MCF 10A (cell line): ENCODE results near the gene RFX2. TPM values are rescaled to one million over a fixed set of nuclear protein-coding genes. Genes with fewer than 3 reads are reported as not detected.
A peak's percentile ranks its signal among the peaks of the same experiment; 100 is the strongest.

Source experiments
- BruUV-seq: library from RNA; stranded (reverse); fragments of 400-500 nt; replicated peaks from 2 replicates; lab custom pipeline; 2021; lab: Mats Ljungman, UMichigan
- CTCF ChIA-PET: fragments of 300-600 bp; sonication (Branson Sonifier 250); formaldehyde crosslinking; extraction: SDS; loops from one replicate; lab custom pipeline; 2021; ENCODE audit warnings: antibody characterized with exemption, inconsistent platforms; lab: Yijun Ruan, JAX
- POLR2A ChIA-PET: fragments of 300-600, 350-650 bp; sonication (Branson Sonifier 250); formaldehyde crosslinking; extraction: SDS; loops from one replicate; lab custom pipeline; 2020; ENCODE audit warnings: antibody characterized with exemption, inconsistent platforms; lab: Yijun Ruan, JAX
- DNase-seq: peaks from one replicate; pipeline ENCODE4 v3.0.0-alpha.2; 2018; ENCODE audit not compliant: unreplicated experiment
- H3K27ac Mint-ChIP-seq: one replicate; pipeline ENCODE4 v1.8.0; 2022; ENCODE audit warnings: mild to moderate bottlenecking, low read depth, mixed read lengths; ENCODE audit not compliant: unreplicated experiment
- H3K27me3 Mint-ChIP-seq: one replicate; pipeline ENCODE4 v1.8.0; 2022; ENCODE audit warnings: mixed read lengths; ENCODE audit not compliant: insufficient read depth, unreplicated experiment
- H3K36me3 Mint-ChIP-seq: one replicate; pipeline ENCODE4 v1.8.0; 2022; ENCODE audit warnings: mild to moderate bottlenecking, moderate library complexity, mixed read lengths; ENCODE audit not compliant: insufficient read depth, unreplicated experiment
- H3K4me1 Mint-ChIP-seq: one replicate; pipeline ENCODE4 v1.8.0; 2022; ENCODE audit warnings: mixed read lengths; ENCODE audit not compliant: insufficient read depth, unreplicated experiment
- H3K4me3 Mint-ChIP-seq: one replicate; pipeline ENCODE4 v1.8.0; 2022; ENCODE audit warnings: mild to moderate bottlenecking, moderate library complexity, mixed read lengths; ENCODE audit not compliant: unreplicated experiment
- H3K9me3 Mint-ChIP-seq: one replicate; pipeline ENCODE4 v1.8.0; 2022; ENCODE audit warnings: mixed read lengths; ENCODE audit not compliant: unreplicated experiment
- intact Hi-C: fragments of 100-400 bp; cut with micrococcal nuclease; formaldehyde crosslinking; loops from 2 replicates; pipeline ENCODE4 v1.14.1; 2022
- total RNA-seq: library from RNA; stranded (reverse); gene quantifications from 2 replicates; pipeline ENCODE4 v1.2.3, GENCODE V29; 2022
- TF ChIP-seq, protein P1 (sequence below): fragments of 200-600 bp; IDR thresholded peaks from one replicate; pipeline ENCODE4 v1.8.0; 2022; ENCODE audit warnings: antibody characterized with exemption, mild to moderate bottlenecking; ENCODE audit not compliant: unreplicated experiment

Gene RFX2
- total RNA-seq, 1 experiment from 2014 or later, result 9.9 TPM

DNA sequence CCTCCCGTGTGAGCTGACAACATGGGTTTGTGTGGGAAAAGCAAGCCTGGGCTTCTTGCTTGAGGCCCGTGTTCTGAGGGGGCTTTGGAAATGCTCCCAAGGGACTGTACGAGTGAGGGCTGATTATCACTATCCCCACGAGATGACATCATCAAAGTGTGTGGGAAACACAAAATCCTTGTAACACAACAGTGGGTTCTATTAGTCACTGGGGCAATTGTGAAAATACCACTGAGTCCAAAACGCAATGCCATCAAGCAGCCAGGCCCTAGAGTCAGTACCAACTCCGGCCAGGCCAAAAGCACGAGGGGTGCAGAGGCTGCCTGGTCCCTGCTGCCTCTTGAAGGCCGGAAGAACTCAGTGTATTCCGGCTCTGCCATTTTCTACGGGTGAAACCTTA, 166.7 kb downstream of the RFX2 start:
- ChIA-PET CTCF (interaction anchor here (0.6 kb wide), 1 partner anchor 180 kb away, joined by 3 read pairs; no protein-coding TSS in a partner anchor), POLR2A (interaction anchor here (0.7 kb wide), 1 partner anchor 169 kb away, joined by 3 read pairs; no protein-coding TSS in a partner anchor)
- Mint-ChIP-seq H3K4me1 (no peaks in the 10 kb centered on the region), H3K9me3 (no peaks in the 10 kb centered on the region), H3K4me3 (no peak overlapping the region), H3K27me3 (no peaks in the 10 kb centered on the region), H3K36me3 (peaks cover 24% of the 10 kb centered on the region), H3K27ac (peak overlapping the region; percentile 66)
- TF ChIP-seq, protein P1, sequence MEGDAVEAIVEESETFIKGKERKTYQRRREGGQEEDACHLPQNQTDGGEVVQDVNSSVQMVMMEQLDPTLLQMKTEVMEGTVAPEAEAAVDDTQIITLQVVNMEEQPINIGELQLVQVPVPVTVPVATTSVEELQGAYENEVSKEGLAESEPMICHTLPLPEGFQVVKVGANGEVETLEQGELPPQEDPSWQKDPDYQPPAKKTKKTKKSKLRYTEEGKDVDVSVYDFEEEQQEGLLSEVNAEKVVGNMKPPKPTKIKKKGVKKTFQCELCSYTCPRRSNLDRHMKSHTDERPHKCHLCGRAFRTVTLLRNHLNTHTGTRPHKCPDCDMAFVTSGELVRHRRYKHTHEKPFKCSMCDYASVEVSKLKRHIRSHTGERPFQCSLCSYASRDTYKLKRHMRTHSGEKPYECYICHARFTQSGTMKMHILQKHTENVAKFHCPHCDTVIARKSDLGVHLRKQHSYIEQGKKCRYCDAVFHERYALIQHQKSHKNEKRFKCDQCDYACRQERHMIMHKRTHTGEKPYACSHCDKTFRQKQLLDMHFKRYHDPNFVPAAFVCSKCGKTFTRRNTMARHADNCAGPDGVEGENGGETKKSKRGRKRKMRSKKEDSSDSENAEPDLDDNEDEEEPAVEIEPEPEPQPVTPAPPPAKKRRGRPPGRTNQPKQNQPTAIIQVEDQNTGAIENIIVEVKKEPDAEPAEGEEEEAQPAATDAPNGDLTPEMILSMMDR, result no peak
- DNase-seq, result no peak
- no TSS peak for BruUV-seq
- intact Hi-C loops, result no loop called here

Other genes with a start within 250 kb of the RFX2 start
- not detected in 2 replicates for gene FUT5, start 240.0 kb downstream of the RFX2 start, total RNA-seq
- 239 and 243 TPM in 2 replicates for gene NDUFA11, start 206.7 kb downstream of the RFX2 start, total RNA-seq
- gene VMAC, start 205.6 kb downstream of the RFX2 start, total RNA-seq, result 6.6 and 7.0 TPM in 2 replicates
- gene CAPS, start 196.2 kb downstream of the RFX2 start, total RNA-seq, result 7.3 and 8.5 TPM in 2 replicates
- 57.9 and 59.5 TPM in 2 replicates for gene RANBP3, start 132.4 kb downstream of the RFX2 start, total RNA-seq
- gene ACSBG2, start 25.2 kb upstream of the RFX2 start, total RNA-seq, result not detected in 2 replicates
- 53.9 and 59.0 TPM in 2 replicates for gene MLLT1, start 169.5 kb upstream of the RFX2 start, total RNA-seq
- not detected in 2 replicates for gene ACER1, start 223.1 kb upstream of the RFX2 start, total RNA-seq